Measurements from ENCODE around the gene ANP32A. TPM values are rescaled to one million over a fixed set of nuclear protein-coding genes. Genes with fewer than 3 reads are reported as not detected.

Gene ANP32A
- total RNA-seq, 1 experiment from 2014 or later = 220 TPM

DNA sequence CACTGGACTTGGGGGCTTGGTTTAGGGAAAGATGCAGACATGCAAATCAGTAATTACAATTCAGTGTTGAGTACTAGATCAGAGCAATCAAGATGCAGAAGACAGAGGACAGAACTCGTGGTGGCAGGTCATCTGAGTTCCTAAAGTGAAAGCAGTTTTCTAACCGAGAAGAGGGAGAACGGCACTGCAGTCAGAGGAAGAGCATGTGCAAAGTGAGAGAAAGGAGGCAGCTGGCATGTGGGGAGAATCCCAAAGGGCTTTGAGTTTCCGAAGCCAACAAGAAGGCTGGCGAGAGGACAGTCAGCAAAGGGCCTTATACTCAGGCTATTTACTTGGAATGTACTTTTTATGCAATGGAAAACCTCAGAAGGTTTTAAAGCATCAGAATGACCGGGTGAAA is 87.0 kb downstream of the ANP32A start (continued):
- TF ChIP-seq EGR1 (IDR thresholded peaks at IDR 0.05; ENCODE audit: low read depth) = no peak
- TF ChIP-seq ELF1 (IDR thresholded peaks at IDR 0.05; ENCODE audit: borderline replicate concordance, low read depth) = no peak
- TF ChIP-seq, protein P1, sequence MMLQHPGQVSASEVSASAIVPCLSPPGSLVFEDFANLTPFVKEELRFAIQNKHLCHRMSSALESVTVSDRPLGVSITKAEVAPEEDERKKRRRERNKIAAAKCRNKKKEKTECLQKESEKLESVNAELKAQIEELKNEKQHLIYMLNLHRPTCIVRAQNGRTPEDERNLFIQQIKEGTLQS (IDR thresholded peaks at IDR 0.05) = no peak
- TF ChIP-seq FOSL1 (IDR thresholded peaks at IDR 0.05; ENCODE audit: low read depth) = no peak
- TF ChIP-seq TCF7L2 (IDR thresholded peaks at IDR 0.05; ENCODE audit: borderline replicate concordance, extremely low read depth, insufficient read depth, insufficient read length) = no peak

DNA sequence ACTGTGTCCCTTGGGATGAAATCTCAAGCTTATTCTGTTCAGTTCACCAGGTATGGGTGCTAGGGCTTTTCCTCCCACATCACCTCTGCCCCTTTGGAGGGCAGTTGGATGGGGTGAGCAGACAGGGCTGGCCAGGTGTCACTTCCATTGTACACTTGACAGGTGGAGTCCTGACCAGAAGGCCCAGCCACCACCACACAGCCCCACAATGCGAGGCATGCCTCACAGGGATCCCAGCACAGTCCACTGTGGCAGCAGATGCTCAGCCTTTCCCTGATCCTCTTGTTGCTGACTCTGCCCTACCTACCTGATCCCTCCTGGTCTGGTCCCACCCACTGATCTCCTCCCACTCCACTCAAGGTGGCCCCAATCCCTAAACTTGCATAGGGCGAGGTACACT is 88.2 kb downstream of the ANP32A start:
- ATAC-seq = no peak
- H3K9me3 ChIP-seq (ENCODE audit: control insufficient read depth in 1 of 2, insufficient read depth in 1 of 2, low read depth in 1 of 2, low read length in 2 of 2) = no peaks in the 10 kb centered on the region
- BruUV-seq (replicated peaks) = no TSS peak
- no peak overlapping the region for H2AFZ ChIP-seq (ENCODE audit: low read depth, low read length, poor library complexity, severe bottlenecking)
- ChIA-PET POLR2A (no interaction called here), CTCF (interaction anchor here (1.0 to 2.2 kb wide), 3 partner anchors 143 to 193 kb away, joined by 3 to 41 read pairs (median 18); no protein-coding TSS in a partner anchor), RAD21 (ENCODE audit: low non-redundant PET in 1 of 2, low total read pairs in 2 of 2, uncharacterized antibody in 2 of 2, unreplicated experiment in 2 of 2) (interaction anchor here in 1 of 2 experiments (1.5 kb wide), 1 partner anchor 143 kb away, joined by 4 read pairs; no protein-coding TSS in a partner anchor)
- H3K4me3 ChIP-seq (replicated peaks in 1 of 2; ENCODE audit: low read depth in 1 of 2, low read length in 2 of 2) = no peak overlapping the region
- DNase-seq (ENCODE audit: low read depth, low spot score) = no peak
- no peaks in the 10 kb centered on the region for H3K36me3 ChIP-seq (ENCODE audit: control insufficient read depth in 1 of 2, insufficient read depth in 2 of 2, low read length in 2 of 2)
- H3K79me2 ChIP-seq (ENCODE audit: insufficient read depth, low read length) = no peaks in the 10 kb centered on the region
- no peaks in the 10 kb centered on the region for H4K20me1 ChIP-seq (ENCODE audit: insufficient read depth)
- TF ChIP-seq SP1 (IDR thresholded peaks at IDR 0.05; ENCODE audit: low read depth) (no peak), CEBPB (IDR thresholded peaks at IDR 0.05; ENCODE audit: low read depth) (no peak)
- TF ChIP-seq, protein P2, sequence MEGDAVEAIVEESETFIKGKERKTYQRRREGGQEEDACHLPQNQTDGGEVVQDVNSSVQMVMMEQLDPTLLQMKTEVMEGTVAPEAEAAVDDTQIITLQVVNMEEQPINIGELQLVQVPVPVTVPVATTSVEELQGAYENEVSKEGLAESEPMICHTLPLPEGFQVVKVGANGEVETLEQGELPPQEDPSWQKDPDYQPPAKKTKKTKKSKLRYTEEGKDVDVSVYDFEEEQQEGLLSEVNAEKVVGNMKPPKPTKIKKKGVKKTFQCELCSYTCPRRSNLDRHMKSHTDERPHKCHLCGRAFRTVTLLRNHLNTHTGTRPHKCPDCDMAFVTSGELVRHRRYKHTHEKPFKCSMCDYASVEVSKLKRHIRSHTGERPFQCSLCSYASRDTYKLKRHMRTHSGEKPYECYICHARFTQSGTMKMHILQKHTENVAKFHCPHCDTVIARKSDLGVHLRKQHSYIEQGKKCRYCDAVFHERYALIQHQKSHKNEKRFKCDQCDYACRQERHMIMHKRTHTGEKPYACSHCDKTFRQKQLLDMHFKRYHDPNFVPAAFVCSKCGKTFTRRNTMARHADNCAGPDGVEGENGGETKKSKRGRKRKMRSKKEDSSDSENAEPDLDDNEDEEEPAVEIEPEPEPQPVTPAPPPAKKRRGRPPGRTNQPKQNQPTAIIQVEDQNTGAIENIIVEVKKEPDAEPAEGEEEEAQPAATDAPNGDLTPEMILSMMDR (IDR thresholded peaks at IDR 0.05 in 2 of 3, conservative IDR thresholded peaks at IDR 0.05 in 1 of 3; ENCODE audit: borderline replicate concordance in 1 of 3, insufficient read depth in 1 of 3, low read depth in 2 of 3, low read length in 2 of 3) = no peak
- TF ChIP-seq, protein P3, sequence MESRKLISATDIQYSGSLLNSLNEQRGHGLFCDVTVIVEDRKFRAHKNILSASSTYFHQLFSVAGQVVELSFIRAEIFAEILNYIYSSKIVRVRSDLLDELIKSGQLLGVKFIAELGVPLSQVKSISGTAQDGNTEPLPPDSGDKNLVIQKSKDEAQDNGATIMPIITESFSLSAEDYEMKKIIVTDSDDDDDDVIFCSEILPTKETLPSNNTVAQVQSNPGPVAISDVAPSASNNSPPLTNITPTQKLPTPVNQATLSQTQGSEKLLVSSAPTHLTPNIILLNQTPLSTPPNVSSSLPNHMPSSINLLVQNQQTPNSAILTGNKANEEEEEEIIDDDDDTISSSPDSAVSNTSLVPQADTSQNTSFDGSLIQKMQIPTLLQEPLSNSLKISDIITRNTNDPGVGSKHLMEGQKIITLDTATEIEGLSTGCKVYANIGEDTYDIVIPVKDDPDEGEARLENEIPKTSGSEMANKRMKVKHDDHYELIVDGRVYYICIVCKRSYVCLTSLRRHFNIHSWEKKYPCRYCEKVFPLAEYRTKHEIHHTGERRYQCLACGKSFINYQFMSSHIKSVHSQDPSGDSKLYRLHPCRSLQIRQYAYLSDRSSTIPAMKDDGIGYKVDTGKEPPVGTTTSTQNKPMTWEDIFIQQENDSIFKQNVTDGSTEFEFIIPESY (IDR thresholded peaks at IDR 0.05; ENCODE audit: extremely low read depth, insufficient replicate concordance, low read length) = no peak
- no peak overlapping the region for H3K4me2 ChIP-seq (ENCODE audit: low read length)
- intact Hi-C loops (cut with micrococcal nuclease) = loop anchor here (5.0 kb wide), 1 partner anchor 180 kb away; no protein-coding TSS in a partner anchor
- H3K27me3 ChIP-seq (ENCODE audit: insufficient read depth, low read length) = no peaks in the 10 kb centered on the region
- H3K9me2 ChIP-seq (ENCODE audit: insufficient read depth) = no peaks in the 10 kb centered on the region
- no peak overlapping the region for H3K9ac ChIP-seq (ENCODE audit: low read length)
- no peak overlapping the region for H3K27ac ChIP-seq (ENCODE audit: low read depth, low read length)
- no peaks in the 10 kb centered on the region; a peak in 1 of 4 replicates for H3K4me1 ChIP-seq (ENCODE audit: control insufficient read depth in 1 of 2, insufficient read depth in 2 of 2, low read length in 2 of 2)
